CD4-positive, alpha-beta T cell treated with Interleukin-12 subunit alpha and Interleukin-12 subunit beta, for 1 hour (primary cell): ENCODE measurements around the gene ADNP2.

Experiments
- DNase-seq: peaks from one replicate; pipeline ENCODE4 v3.0.0-alpha.2; 2020

Gene ADNP2

DNA sequence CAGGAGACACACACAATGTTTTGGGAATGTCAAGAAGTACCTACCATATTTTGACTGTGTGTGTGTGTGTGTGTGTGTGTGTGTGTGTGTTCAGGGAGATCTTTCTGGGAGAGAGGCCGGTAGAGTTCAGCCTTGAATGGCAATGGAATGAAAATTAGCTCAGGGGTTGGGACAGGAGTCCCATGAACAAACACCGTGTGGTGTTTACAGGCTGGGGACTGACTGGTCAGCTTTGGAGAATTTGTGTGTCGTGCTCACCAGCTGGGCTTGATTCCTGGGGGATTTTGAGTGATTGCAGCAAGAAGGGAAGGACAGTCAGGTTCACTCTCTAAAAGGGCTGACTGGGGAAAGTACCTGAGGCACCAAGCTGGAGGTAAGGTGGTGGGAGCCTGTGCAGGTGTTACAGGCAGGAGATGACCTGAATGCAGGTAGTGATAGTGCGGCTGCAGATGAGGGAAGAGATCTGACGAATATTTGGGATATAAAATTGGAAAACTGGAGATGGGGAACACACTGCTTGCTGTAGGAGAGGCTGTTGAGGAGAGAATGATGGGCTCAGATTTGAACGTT lies 2.5 kb upstream of the ADNP2 start:
- DNase-seq: no peak

DNA sequence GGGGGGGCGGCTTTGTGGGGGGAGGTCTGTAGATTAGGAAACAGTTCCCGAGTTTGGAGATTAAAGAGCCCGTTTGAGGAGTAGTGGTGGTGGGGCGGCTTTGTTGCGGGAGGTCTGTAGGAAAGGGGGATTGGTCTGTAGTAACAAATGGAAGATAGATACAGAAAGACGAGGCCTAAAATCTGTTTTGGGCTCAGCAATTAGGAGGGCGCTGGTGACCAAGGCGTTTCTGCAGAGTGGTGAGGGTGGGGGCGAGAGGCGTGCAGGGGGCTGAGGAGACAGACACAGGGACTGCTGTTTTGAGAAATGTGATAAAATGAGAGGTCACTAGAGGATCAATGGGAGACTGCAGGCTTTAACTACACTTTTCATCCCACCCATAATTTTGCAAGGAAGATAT lies 1.6 kb upstream of the ADNP2 start:
- DNase-seq: peak; percentile 6

DNA sequence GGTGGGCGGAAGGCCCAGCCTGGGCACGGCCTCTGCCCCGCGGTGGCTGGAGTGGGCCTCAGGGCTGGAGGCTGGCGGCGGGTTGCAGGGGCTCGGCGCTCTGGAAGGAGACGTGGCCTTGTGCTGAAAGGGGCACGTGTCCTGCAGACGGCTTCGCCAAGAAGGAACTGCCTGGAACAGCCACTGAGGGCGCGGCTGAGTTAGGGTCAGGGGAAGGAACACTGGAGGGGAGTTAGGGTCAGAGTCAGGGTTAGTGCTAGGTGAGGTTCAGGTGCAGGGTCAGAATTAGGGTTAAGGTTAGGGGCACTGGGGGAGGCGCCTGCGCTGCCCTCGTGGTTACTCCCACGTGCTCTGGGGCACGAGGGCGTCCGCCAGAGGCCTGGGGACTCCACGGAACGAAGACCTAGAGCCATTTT lies 933 bp upstream of the ADNP2 start:
- no peak for DNase-seq

DNA sequence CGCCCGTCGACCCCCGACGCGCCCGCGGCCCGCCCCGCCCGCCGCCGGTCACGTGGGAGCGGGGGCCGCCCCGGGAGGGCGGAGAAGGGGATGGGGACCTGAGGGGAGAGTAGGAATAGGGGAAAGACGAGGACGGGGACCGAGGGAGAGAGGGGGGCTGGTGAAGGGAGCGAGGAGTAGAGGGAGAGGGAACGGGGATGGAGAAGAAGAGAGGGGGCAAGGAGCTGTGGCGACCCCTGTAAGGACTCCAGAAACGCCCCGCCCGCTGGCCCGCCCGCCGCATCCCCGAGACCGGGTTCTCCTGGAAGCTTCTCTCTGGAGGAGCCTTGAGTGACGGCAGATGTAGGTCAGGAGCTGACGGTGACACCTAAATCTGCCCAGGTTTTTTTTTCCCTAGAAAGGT lies 615 bp downstream of the ADNP2 start:
- no peak for DNase-seq

DNA sequence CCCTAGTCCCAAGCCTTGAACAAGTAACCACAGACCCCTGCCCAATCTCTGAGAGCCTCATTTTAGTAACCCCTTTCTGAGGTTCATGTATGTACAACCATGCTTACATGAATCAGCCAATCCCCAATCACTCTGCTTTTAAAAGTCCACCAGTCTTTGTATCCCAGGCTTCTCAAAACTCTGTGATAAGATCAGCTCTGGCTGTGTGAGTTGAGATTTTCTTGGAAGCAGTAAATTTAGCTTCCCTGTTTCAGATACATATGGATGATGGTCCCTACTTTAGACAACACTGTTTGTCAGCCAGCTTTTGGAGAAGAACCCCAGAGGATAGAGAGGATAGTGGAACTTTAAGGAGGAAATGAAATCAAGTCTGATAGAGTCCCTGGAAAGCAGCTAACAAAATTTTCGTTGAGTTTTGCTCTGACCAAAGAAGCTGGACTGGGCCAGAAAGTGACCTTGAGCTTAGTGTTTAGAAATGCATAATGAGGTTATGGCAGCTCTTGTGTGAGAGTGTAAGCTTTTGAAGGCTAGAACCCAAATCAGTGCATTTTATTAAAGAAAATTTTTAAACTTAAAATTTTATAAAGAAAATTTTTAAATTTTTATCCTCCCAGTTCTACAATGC lies 3.7 kb downstream of the ADNP2 start:
- no peak for DNase-seq

DNA sequence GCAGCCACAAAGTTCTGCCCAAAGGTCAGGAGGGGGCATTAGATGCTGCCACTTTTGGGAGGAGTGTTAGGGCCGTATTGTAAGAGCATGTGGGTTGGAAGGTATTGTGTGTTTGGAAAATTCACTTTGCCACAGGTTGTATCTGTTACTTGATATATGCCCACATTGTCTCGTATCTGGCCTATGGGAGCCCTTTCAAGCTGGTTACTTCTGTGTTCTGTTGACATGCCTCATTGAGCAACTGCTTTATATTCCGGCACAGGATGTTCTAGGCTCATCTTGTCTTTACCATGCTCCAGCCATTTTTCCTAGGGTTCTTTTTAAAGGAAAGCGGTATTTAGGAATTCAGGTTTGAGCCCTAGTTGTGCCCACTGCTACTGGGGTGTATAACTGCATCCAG lies 6.0 kb downstream of the ADNP2 start:
- DNase-seq: no peak

DNA sequence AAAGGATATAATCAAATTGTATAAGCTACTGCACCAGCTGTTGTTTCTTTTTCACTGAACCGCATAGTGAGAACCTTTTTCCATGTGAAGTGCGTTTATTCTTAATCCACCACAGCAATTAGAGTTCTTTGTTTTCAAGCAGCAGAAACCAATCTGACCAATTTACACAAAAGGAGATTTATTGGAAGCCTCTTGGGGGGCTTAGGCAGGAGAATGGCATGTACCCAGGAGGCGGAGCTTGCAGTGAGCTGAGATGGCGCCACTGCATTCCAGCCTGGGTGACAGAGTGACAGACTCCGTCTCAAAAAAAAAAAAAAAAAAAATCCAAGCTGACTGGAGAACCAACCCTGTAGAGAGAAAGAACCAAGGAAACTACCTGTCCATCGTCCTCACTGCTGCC lies 10.0 kb downstream of the ADNP2 start:
- DNase-seq: no peak

DNA sequence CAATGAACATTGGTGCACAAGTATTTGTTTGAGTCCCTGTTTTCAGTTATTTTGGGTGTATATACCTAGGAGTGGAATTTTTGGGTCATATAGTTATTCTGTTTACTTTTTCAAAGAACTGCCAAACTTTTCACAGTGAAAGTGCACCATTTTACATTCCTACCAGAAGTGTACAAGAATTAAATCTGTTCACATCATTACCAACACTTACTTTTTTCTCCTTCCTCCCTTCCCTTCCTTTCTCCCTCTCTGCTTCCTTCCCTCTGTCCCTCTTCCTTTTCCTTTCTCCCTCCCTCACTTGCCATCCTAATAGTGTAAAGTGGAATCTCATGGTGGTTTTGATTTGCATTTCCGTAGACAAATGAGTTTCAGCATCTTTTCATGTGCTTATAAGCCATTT lies 11.9 kb downstream of the ADNP2 start:
- DNase-seq: no peak

DNA sequence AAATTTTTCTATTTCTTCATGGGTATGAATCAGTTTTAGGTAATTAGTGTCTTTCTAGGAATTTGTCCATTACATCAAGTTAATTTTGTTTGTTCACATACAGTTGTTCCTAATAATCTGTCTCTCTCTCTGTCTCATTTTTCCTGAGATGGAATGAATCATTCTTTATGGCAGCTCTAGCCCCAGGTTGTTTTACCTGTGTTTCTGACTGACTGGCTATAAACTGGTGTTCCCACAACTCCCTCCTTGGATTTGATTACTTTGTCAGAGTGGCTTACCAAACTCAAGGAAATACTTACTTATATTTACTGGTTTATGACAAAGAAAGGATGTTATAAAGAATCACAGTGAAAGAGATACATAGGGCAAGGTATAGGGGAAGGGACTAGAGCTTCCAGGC lies 15.1 kb downstream of the ADNP2 start:
- DNase-seq: no peak

DNA sequence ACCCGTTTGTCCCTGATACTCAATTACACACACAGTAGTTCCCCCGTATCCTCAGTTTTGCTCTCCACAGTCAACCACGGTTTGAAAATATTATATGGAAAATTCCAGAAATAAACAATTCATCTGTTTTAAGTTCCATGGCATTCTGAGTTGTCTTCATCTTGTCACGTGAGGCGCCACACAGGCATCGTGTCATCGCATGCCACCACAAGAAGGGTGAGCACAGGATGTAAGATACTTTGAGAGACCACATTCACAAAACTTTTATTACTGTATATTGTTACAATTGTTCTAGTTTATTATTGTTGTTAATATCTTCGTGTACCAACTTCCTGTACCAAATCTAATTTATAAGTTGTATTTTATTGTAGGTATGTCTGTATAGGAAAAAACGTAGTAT lies 17.7 kb downstream of the ADNP2 start:
- DNase-seq: peak; percentile 21

DNA sequence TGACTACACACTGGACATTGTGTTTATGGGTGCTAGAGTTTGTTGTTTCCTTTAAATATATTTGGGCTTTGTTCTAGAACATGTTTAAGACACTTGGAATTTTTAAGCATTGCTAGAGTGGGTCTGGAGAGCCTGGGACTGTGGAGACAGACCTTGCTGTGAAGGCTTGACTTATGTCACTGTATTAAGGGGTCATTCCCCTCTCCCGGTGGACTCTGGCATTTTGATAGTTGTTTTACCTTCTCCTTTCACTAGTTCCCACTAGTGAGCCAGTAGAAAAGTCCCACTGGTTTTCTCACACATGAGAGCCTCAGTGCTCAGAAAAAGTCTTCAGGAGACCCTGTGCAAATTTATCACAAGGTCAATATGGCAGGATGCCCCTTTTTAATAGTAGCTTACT lies 18.6 kb downstream of the ADNP2 start:
- DNase-seq: no peak

DNA sequence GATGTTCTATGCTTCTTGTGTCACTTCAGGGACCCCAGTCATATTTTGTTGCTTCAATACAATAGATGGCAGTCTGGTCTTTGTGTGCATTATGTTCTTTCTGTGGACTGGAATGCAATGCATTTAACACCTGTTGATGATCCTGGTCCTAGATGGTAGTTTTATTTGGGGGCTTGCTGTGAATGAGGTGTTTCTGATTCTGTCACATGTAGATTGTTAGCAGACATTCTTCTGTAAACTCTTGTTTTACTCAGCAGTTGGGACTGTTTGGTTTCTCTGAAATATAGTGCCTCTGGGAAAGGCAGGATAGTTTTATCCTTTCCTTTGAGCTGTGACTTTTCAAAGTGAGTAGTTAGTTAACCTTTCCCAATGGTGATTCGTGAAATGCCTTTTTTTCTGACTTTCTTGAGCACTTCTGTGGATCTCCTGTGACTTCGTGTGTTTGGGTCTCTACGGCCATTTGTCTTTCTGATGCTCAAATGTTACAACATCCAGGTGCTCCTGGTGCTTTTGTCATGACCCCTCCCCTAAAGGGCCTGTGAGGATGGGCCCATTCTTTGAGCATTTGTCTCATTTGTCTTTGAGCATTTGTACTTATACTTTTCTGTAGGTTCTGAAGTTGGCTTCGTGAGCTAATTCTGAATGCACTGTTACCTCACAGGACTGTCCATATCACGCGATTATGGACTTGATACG lies 20.8 kb downstream of the ADNP2 start:
- no peak for DNase-seq

DNA sequence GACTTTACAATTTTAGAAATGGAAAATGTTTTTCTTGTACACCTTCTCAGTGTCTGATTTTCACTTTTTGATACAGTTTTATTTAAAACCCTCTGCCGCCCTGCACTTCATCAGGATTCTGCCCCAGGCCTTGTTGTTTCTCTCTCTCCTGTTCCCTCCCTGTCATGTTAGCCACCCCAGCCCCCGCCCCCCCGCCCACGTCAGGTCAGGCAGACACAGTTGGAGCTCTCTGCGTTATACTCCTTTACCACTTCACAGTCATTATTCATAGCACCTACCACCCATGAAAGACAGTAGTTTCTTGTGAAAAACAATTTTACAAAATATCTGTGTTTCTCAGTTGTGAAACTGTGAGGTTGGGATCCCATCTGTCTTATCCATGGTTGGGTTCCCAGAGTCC lies 21.5 kb downstream of the ADNP2 start:
- DNase-seq: no peak

DNA sequence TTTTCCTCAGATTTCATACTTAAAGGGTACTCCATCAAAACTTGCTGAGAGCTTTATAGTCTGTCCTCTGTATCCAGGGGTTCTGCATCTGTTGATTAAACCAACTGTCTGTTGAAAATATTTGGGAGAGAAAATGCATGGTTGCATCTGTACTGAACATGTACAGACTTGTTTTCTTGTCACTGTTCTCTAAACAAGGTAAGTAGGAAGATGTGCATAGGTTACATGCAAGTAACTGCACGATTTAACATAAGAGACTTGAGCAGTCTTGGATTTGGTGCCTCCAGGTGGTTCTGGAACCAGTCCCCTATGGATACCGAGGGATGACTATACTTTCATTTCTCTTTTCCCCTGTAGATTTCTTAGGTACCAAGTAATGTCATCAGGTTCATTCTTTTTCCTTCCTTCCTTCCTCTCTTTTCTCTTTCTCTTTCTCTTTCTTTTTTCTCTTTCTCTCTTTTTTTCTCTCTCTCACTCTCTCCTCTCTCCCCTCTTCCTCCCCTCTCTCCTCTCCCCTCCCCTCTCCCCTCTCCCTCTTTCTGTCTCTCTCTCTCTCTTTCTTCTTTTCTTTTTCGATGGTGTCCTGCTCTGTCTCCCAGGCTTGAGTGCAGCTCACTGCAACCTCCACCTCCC lies 23.2 kb downstream of the ADNP2 start:
- DNase-seq: no peak

DNA sequence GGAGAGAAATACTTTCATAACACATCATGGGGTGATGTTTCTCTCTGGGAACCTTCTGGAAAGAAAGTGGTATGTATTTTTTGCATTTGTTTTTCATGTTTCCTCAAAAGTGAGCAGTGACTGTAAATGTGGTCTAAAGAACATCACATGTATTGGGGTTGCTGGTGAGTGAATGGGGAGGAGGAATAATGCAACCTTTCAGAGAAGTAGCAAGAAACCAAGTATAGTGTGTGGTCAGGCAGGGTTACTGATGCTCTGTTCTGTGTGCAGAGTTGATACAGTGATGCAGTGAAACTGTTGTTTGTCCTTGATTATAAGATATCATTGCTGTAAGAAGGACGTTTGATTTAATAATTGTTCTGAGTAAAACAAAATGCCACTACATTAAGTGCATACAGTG lies 24.1 kb downstream of the ADNP2 start:
- DNase-seq: no peak

DNA sequence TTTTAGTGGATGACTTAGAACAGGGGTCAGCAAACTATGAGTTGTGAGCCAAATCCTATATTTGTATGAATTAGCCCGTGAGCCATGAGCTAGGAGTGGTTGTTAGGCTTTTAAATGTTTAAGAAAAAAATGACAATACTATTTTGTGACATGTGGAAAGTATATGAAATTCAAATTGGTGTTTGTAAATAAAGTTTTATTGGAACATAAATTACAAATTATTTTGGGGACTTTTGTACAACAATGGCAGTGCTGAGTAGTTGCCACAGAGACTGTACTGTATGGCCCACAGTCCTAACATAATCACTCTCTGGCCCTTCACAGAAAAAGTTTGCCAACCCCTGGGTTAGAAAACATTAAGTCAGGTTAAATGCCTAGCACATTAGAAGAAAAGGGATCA lies 26.1 kb downstream of the ADNP2 start:
- DNase-seq: no peak

DNA sequence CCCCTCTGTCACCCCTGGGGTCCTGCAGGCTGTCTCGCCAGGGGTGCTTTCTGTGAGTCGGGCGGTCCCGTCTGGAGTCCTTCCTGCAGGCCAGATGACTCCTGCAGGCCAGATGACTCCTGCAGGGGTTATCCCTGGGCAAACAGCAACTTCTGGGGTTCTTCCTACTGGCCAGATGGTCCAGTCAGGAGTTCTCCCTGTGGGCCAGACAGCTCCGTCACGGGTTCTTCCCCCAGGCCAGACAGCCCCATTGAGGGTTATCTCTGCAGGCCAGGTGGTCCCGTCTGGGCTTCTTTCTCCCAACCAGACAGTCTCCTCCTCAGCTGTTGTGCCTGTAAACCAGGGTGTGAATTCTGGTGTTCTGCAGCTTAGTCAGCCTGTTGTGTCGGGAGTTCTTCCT lies 27.6 kb downstream of the ADNP2 start:
- no peak for DNase-seq

DNA sequence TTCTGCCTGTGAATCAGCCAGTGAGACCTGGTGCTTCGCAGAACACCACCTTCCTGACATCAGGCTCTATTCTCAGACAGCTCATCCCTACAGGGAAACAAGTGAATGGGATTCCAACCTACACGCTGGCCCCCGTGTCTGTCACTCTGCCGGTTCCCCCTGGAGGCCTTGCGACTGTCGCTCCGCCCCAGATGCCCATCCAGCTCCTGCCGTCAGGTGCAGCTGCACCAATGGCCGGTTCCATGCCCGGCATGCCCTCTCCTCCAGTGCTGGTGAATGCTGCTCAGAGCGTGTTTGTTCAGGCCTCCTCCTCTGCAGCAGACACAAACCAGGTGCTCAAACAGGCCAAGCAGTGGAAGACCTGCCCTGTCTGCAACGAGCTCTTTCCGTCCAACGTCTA lies 28.1 kb downstream of the ADNP2 start:
- DNase-seq: no peak

DNA sequence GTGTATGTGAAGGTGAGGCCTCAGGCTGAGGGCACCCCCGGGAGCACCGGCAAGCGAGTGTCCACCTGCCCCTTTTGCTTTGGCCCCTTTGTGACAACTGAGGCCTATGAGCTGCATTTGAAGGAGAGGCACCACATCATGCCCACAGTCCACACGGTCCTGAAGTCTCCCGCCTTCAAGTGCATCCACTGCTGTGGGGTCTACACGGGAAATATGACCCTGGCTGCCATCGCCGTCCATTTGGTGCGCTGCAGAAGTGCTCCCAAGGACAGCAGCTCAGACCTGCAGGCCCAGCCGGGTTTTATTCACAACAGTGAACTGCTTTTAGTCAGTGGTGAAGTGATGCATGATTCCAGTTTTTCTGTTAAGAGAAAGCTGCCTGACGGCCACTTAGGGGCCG lies 28.9 kb downstream of the ADNP2 start:
- DNase-seq: no peak

DNA sequence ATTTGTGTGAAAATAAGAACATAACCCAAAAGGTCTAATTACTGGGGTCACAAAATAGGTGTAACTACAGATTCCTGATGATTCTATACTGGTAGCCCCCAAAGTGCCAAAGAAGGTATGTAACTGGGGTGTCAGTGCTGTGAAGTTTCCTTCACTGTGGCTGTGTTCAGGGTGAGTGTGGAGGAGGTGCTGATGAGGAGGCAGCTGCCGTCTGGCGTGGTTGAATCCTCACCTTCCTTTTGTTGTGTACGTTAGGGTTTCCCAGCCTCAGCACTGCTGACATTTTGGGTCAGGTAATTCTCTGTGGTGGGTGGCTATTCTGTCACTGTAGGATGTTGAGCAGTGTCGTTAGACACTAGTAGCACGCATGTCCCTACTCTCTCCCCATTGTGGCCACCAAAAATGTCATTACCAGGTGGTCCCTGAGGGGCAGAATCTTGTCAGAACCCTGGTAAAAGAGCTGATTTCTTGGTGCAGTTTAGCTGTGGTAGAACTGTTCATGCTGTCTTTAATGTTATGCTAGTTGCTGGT lies 31.5 kb downstream of the ADNP2 start:
- no peak for DNase-seq

DNA sequence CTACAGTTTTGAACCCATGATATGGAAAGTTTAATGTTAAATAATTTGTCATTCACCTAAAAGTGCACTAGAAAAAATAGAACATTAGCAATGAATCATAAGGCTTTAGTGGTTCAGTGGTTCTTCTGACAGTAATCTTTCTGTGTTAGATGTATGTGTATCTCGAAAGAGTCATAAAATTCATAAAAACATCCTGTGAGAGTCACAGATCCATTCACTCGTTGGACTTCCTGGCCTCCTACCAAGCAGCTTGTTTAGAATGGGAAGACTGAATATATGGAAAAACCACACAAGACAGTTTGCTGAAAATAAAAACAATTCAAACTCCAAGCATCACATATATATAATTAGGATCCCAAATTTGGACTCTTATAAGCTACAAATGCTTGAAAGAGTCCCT lies 34.8 kb downstream of the ADNP2 start:
- DNase-seq: no peak

DNA sequence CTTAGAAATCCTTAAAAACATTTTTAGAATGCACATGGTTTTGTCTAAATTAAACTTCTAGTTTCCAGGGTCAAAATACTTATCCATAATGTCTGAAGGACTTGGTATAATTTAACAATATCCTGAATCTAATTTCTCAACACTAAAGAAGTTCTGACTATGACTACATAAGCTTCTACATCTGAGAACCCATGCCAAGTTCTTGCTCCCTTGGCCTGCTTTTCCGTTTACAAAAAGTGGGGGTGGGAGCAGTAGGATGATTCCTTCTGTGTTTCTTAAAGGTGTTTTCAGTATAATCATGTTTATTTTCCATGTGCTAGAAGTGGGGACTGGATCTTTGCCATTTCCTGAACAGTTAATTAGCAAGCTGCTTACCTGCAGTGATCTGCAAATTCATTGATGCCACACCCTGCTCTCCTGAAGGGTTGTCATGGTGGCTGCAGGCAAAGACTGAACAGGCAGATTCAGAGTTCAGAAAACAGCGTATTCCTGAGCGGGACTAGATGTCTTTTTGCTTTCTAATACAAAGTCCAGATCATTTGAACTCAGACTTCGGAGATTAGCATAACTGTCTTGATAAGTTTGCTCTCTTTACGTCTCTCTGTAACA lies 36.2 kb downstream of the ADNP2 start:
- no peak for DNase-seq

DNA sequence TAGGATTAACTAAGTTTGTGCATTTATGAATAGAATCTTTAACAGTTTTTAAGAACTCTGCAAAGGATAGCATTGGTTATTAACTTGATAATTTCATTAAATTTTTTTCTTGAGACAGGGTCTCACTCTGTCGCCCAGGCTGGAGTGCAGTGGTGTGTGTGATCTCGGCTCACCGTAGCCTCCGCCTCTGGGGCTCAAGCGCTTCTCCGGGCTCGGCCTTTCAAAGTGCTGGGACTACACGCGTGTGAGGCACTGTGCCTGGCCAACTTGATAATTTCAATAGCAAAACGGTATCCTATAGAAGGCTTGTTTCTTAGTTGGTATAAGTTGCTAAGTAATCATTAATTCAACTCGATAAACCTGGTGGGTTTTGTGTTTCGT lies 38.0 kb downstream of the ADNP2 start:
- no peak for DNase-seq
